Suprapubic skin (tissue), 4 donors: ENCODE data around the gene TBXAS1. TPM values are rescaled to one million over a fixed set of nuclear protein-coding genes. Genes with fewer than 3 reads are reported as not detected.

Source experiments
- DNase-seq, 2 donors: peaks; one replicate each; pipeline ENCODE4 v3.0.0-alpha.2; 2019; ENCODE audit warnings: low spot score in 2 of 2
- H3K27ac ChIP-seq: fragments of 200-600 bp; sonication (generic); one replicate; pipeline ENCODE4 v1.5.1; 2019
- H3K27me3 ChIP-seq: fragments of 200-600 bp; sonication (generic); one replicate; pipeline ENCODE4 v1.5.1; 2019
- H3K36me3 ChIP-seq: fragments of 200-600 bp; sonication (generic); one replicate; pipeline ENCODE4 v1.5.1; 2019
- H3K4me1 ChIP-seq: fragments of 200-600 bp; sonication (generic); one replicate; pipeline ENCODE4 v1.5.1; 2019
- H3K4me3 ChIP-seq: fragments of 200-600 bp; sonication (generic); one replicate; pipeline ENCODE4 v1.5.1; 2019; ENCODE audit warnings: mild to moderate bottlenecking
- H3K9me3 ChIP-seq: fragments of 200-600 bp; sonication (generic); one replicate; pipeline ENCODE4 v1.5.1; 2019
- CTCF ChIP-seq, 2 donors: fragments of 200-600 bp in 1 of 2; fragments of 450-650 bp in 1 of 2; sonication (generic) in 1 of 2; IDR thresholded peaks; one replicate each; pipeline ENCODE4 v1.5.1; 2016 to 2019; ENCODE audit warnings: antibody characterized with exemption in 2 of 2, mild to moderate bottlenecking in 1 of 2, moderate library complexity in 1 of 2
- EP300 ChIP-seq: sonication (generic); formaldehyde crosslinking; IDR thresholded peaks from one replicate; pipeline ENCODE4 v1.6.1; 2017; ENCODE audit warnings: antibody characterized with exemption
- POLR2A ChIP-seq, 2 donors: fragments of 450-650 bp; IDR thresholded peaks; one replicate each; pipeline ENCODE4 v1.6.1; 2017; ENCODE audit warnings: antibody characterized with exemption in 2 of 2, mild to moderate bottlenecking in 2 of 2, moderate library complexity in 2 of 2
- POLR2AphosphoS5 ChIP-seq, 3 donors: sonication (generic); formaldehyde crosslinking; IDR thresholded peaks; one replicate each; pipeline ENCODE4 v1.6.1; 2017; ENCODE audit warnings: antibody characterized with exemption in 3 of 3
- WGBS: methylation state at CpG from one replicate; pipeline ENCODE4 v1.1.5; 2018; 5-methylcytosine and 5-hydroxymethylcytosine counted together
- total RNA-seq, 4 donors: library from RNA; depleted of rRNA; stranded (reverse); fragments of >200 nt; gene quantifications; one replicate each; pipeline ENCODE4 v1.1.0, GENCODE V29; 2016

TBXAS1 gene
- total RNA-seq, 4 donors from 2014 or later, result 1.4 to 2.4 (median 2.1) TPM

- no peaks in the 10 kb centered on the region for H3K27me3 ChIP-seq
- 86% methylated on average over 3 of the region's 3 CpGs for WGBS
- TF ChIP-seq POLR2AphosphoS5 (IDR thresholded peaks at IDR 0.05), result no peak
- TF ChIP-seq CTCF (IDR thresholded peaks at IDR 0.05), result no peak
- TF ChIP-seq EP300, result no peak
- no peak for TF ChIP-seq POLR2A (IDR thresholded peaks at IDR 0.05)
- no peaks in the 10 kb centered on the region for H3K9me3 ChIP-seq
- no peak overlapping the region for H3K4me3 ChIP-seq
- H3K27ac ChIP-seq, result no peak overlapping the region
- peaks cover 7% of the 10 kb centered on the region for H3K36me3 ChIP-seq
- no peak for DNase-seq
- H3K4me1 ChIP-seq, result peaks cover 35% of the 10 kb centered on the region
These were observed 228.1 kb downstream of the TBXAS1 start for GRCh38 chr7:140057143-140057535.

GRCh38 chr7:140058517-140058916 is 229.5 kb downstream of the TBXAS1 start:
- no peak for TF ChIP-seq CTCF (IDR thresholded peaks at IDR 0.05)
- no peak for TF ChIP-seq POLR2A (IDR thresholded peaks at IDR 0.05)
- no peak for TF ChIP-seq EP300
- no peak for TF ChIP-seq POLR2AphosphoS5 (IDR thresholded peaks at IDR 0.05)
- Histone ChIP-seq H3K4me1 (peaks cover 44% of the 10 kb centered on the region), H3K9me3 (no peaks in the 10 kb centered on the region), H3K4me3 (no peak overlapping the region), H3K27ac (no peak overlapping the region), H3K27me3 (no peaks in the 10 kb centered on the region), H3K36me3 (peaks cover 7% of the 10 kb centered on the region)
- 81% methylated on average over 7 of the region's 7 CpGs for WGBS
- no peak for DNase-seq

- 44% methylated on average over 12 of the region's 12 CpGs for WGBS
- H3K4me1 ChIP-seq, result peaks cover 45% of the 10 kb centered on the region
- H3K27me3 ChIP-seq, result no peaks in the 10 kb centered on the region
- H3K9me3 ChIP-seq, result no peaks in the 10 kb centered on the region
- peaks cover 4% of the 10 kb centered on the region for H3K36me3 ChIP-seq
- no peak overlapping the region for H3K4me3 ChIP-seq
- no peak overlapping the region for H3K27ac ChIP-seq
- TF ChIP-seq CTCF (IDR thresholded peaks at IDR 0.05) (no peak), POLR2AphosphoS5 (IDR thresholded peaks at IDR 0.05) (no peak), EP300 (no peak), POLR2A (IDR thresholded peaks at IDR 0.05) (no peak)
- no peak for DNase-seq
These were observed 230.5 kb downstream of the TBXAS1 start for GRCh38 chr7:140059273-140060242.

GRCh38 chr7:140060243-140060630 is 231.2 kb downstream of the TBXAS1 start:
- no peak overlapping the region for H3K4me3 ChIP-seq
- TF ChIP-seq CTCF (IDR thresholded peaks at IDR 0.05) (no peak), POLR2AphosphoS5 (IDR thresholded peaks at IDR 0.05) (no peak), POLR2A (IDR thresholded peaks at IDR 0.05) (no peak), EP300 (no peak)
- no peak for DNase-seq
- H3K4me1 ChIP-seq, result peaks cover 45% of the 10 kb centered on the region
- no peak overlapping the region for H3K27ac ChIP-seq
- no peaks in the 10 kb centered on the region for H3K27me3 ChIP-seq
- 75% methylated on average over 3 of the region's 3 CpGs for WGBS
- peaks cover 4% of the 10 kb centered on the region for H3K36me3 ChIP-seq
- no peaks in the 10 kb centered on the region for H3K9me3 ChIP-seq

GRCh38 chr7:140060788-140061606 is 231.9 kb downstream of the TBXAS1 start:
- DNase-seq, result no peak
- no peaks in the 10 kb centered on the region for H3K9me3 ChIP-seq
- WGBS, result 79% methylated on average over 11 of the region's 11 CpGs
- peak overlapping the region; percentile 84 for H3K4me3 ChIP-seq
- no peak overlapping the region for H3K27ac ChIP-seq
- no peaks in the 10 kb centered on the region for H3K27me3 ChIP-seq
- peaks cover 4% of the 10 kb centered on the region for H3K36me3 ChIP-seq
- TF ChIP-seq POLR2A (IDR thresholded peaks at IDR 0.05) (no peak), EP300 (no peak), POLR2AphosphoS5 (IDR thresholded peaks at IDR 0.05) (no peak), CTCF (IDR thresholded peaks at IDR 0.05) (no peak)
- peaks cover 45% of the 10 kb centered on the region for H3K4me1 ChIP-seq
